Activated CD8-positive, alpha-beta memory T cell treated with anti-CD3 and anti-CD28 coated beads for 4 hours (primary cell): ENCODE results near the gene MRPS35.
"Not testable (repeated sequence)": the region's sequence is repeated elsewhere in the genome, so short reads cannot be mapped to it uniquely, and the experiment has no call there.

Source experiments
- DNase-seq, 2 donors: peaks; one replicate each; pipeline ENCODE4 v3.0.0-alpha.2; 2020; ENCODE audit warnings: low read depth in 2 of 2

The MRPS35 gene

DNA sequence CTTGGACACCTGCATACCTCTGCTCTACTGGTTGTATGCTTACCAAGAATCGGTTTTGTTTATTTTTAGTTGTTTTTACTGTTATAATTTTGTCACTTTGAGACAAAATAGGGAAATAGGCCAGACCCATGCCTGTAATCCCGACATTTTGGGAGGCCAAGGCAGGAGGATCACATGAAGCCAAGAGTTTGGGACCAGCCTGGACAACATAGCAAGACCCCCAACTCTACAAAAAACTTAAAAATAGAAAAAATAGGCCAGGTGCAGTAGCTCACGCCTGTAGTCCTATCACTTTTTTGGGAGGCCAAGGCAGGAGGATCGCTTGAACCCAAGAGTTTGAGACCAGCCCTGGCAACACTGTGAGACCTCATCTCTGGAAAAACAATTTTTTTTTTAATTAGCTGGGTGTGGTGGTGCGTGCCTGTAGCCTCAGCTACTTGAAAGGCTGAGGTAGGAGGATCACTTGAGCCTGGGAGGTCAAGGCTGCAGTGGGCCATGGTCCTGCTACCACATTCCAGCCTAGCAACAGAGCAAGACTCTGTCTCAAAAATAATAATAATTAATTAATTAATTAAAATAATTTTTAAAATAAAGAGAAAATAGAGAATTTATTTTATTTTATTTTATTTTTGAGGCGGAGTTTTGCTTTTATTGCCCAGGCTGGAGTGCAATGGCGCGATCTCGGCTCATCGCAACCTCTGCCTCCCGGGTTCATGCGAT, 1.3 kb upstream of the MRPS35 start:
- no peak for DNase-seq

DNA sequence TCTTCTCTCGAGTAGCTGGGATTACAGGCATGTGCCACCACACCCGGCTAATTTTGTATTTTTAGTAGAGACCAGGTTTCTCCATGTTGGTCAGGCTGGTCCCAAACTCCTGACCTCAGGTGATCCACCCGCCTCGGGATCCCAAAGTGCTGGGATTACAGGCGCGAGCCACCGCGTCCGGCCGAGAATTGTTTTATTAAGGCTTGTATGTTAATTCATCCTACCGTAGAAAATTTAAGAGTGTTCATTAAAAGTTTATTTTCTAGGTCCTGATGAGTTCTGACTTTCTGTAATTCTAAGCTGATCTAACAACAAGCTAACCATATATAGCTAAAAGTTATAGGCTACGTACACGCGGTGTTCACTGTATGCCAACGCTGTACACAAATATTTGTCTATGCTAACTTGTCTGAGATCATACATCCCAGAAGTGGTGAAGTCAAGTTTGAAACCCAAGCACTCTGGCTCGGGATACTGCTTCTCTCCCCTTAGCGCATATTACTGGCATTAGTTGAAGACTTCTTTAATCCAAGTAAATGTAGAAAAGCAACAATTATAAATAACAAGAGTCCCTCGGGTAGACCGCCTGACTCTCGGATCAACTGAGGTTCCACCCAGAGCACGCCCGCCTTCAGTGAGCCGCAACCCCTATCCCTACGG, 570 bp upstream of the MRPS35 start:
- DNase-seq: no peak

DNA sequence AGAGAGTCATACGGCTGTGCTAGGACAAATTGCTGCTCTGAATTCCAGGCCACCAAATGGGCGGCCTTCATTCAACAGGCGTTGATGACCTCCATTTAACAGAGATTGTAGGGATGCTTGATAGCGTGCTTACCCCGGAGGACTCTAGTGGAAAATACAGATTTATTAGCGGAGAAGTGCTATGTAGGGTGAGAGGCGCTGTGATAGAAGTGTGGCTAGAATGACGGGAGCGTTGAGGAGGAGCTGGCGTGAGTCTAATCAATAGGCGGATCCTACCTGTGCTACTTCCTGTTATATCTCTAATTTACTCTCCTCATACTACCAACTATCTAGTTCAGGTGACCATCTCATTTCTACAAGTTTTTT, 668 bp downstream of the MRPS35 start:
- DNase-seq: no peak

DNA sequence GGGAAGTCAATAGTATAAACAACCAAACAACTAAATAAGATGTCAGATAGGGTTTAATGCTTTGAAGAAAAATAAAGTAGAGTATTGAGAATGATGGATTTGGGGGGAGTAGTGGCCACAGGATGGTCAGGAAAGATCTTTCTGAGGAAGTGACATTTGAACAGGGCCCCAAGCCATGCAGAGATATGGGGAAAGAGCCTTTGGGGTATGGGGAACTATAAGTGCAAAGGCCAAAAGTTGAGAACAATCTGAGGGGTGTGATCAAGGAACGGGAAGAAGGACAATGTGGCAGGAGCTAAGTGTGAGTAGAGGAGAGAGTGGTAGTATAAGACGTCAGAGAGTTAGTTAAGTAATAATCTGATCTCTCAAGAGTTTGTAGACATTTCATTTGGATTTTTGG, 1.3 kb downstream of the MRPS35 start:
- no peak for DNase-seq

DNA sequence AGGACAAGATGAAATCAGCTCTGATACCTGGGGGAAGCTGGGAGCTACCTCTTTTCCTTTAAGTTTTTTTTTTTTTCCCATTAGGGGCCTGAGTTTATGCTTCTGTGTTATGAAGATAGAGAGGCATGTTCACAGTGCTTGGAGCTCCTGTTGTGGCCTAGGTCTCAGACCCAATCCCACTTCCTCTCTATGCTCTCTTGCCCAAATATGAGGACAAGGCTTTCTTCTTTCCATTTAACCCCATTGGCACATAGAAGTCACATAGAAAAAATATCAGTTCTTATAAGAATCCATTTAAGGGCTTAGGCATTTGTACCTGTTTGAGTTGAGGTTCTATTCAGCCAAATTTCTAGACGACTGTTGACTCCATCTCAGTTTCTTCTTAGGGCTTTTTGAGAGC, 12.6 kb downstream of the MRPS35 start:
- no peak for DNase-seq

DNA sequence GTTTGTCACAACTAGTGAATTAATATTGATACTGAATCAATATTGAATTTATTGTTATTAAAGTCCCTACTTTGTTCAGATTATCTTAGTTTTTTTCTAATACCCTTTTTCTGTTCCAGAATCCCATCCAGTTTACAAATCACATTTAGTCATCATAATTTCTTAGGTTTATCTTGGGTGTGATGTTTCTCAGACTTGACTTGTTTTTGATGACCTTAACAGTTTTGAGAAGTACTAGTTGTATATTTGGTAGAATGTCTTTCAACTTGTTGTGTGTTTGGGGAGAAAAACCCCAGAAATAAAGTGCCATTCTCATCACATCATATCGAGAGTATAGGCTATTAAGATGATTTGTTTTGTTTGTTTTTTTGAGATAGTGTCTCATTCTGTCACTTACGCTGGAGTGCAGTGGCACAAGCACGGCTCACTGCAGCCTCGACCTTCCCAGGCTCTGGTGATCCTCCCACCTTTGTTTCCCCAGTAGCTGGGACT, 19.5 kb downstream of the MRPS35 start:
- no peak for DNase-seq

DNA sequence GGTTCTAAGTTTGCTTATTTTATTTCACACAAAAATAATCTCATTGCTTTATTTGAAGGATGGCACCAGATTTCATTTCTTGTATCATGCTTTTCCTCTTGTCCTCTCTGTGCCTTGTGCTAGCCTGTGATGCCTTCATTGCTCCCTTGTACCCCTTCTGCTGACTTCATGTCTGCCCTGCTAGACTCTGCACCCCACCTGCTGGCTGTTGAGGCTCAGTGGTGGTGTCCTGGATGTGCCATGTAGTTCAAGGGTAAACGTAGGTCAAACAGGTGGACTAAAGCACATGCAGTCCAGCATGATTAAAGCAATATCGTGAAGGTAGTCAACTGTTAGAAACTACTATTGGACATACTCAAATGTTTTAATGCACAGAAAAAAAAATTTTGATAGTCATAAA, 21.6 kb downstream of the MRPS35 start:
- DNase-seq: no peak

DNA sequence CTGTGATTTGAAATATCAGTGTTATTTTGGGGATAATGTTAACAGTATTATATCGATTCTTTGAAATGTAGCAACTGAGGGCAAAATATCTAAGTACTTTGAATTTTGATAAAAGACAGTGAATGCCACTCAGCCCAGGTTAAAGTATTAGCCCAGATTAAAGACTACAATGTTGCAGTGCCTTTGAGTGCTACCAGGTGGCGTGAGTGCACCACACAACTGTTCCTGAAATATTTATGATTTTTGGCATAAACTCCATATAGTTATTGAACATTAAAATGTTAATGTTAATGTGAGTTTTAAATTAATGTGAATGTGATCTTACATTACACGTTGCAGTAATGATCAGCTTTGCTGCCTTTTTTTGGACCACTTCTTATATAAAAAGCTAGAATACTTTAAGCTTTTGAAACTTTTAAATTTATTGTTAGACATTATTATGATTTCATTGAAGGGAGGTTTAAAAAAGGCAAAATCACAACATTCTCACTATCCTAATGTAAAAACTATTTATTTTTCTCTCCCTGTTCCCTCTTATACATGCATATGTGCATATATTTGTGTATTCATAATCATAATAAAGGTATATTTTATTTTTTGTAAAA, 22.5 kb downstream of the MRPS35 start:
- DNase-seq: no peak

DNA sequence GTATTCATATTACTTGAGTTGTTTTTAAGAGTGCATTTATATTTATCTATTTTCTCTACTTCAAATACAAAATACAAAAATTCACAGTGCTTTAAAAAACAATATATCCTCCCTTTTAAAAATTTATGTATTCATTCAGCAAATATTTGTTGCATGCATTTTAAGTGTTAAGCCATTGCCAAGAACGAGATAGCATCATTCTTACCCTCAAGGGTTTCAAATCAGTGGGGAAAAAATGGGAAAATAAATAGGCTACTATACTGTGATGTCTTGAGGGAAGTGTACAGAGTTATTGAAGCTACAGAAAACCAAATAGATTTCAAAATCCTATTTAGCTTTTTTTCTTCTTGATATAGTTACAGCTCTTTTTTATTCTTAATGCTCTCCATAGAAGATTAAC, 23.2 kb downstream of the MRPS35 start:
- no peak for DNase-seq

DNA sequence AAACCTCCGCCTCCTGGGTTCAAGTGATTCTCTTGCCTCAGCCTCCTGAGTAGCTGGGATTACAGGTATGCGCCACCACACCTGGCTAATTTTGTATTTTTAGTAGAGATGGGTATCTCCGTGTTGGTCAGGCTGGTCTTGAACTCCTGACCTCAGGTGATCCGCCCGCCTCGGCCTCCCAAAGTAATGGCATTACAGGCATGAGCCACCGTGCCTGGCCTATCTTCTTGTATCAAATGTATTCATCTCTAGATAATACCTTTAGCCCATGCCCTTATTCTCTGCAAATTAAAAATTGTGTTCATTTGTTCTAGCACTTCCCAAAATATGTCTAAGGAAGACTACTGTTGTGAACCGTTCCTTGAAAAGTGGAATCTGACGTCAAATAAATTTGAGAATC, 23.7 kb downstream of the MRPS35 start:
- DNase-seq: not testable (repeated sequence)

DNA sequence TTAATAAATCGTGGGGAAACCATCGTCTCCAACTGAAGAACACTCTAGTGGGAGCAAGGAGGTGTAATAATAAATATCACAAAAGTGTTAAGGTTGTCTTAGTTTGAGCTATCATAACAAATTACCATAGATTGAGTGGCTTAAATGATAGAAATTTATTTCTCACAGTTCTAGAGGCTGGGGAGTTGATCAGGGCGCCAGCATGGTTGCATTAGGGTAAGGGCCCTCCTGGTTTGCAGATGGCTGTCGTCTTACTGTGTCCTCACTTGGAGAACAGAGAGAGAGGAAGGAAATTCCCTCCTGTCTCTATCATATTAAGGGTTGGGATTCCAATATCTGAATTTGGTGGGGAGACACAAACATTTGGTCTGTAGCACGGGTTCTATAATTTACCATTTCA, 33.0 kb downstream of the MRPS35 start:
- DNase-seq: no peak

DNA sequence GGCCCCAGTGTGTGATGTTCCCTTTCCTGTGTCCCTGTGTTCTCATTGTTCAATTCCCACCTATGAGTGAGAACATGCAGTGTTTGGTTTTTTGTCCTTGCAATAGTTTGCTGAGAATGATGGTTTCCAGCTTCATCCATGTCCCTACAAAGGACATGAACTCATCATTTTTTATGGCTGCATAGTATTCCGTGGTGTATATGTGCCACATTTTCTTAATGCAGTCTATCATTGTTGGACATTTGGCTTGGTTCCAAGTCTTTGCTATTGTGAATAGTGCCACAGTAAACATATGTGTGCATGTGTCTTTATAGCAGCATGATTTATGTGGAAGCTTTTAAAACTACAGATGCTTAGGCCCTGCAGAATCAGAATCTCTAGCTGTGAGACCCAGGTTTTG, 35.1 kb downstream of the MRPS35 start:
- DNase-seq: not testable (repeated sequence)

DNA sequence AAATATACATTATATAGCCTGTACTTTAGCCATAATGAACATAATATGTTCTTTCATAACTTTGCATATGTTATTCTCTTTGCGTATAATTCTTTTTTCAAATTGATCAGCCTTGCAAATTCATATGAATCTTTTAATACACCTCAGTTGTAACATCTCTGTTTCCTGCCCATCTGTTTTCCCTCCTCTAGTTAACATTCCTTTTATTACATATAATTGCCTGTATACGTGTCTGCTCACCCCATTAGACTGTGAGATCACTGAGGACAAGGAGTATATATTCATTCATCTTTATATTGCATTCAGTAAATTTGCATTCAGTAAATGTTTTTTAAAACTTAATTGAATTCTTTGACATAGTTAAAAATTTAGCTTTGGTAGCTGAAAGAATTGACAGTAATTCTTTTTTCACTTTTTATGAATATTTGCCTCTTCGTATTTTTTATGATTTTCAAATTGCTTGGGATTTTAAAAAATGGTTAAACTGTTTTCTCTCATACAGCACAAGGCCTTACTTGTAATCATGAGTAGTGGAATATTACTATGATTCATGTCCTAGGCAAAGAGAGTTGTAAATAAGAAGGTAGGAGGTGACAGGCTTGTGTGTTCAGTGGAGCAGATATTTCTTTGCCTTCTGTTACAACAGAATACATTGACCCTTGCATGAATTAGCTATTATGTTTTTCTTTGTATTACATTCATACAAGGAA, 36.6 kb downstream of the MRPS35 start:
- DNase-seq: no peak

DNA sequence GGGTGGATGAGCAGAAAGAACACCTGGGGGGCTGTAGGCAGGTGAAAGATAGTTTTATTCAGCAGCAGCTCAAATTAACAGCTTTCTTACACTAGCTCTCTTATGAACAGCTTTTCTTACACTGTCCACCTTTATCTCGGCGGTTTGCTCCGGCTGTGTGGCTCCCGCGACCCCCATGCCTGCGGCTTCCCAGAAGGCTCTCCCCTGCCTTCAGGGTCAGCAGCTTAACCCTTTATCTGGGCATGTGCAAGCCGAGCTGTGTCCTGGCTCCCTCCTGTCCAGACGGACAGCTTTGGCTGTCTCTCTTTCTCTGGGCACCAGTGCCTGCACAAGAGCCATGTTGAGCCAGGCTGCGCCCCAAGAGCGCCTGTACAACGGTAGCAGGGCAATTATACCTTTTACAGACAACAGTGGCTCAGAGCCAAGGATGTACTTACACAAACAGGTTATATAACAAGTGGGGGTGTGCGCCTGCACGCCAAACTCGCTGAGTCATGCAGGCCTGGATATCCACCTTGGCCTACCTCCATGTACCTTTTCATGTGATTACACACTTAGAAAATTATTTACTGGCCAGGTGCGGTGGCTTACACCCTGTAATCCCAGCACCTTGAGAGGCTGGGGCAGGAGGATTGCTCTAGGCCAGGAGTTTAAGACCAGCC, 40.9 kb downstream of the MRPS35 start:
- no peak for DNase-seq

DNA sequence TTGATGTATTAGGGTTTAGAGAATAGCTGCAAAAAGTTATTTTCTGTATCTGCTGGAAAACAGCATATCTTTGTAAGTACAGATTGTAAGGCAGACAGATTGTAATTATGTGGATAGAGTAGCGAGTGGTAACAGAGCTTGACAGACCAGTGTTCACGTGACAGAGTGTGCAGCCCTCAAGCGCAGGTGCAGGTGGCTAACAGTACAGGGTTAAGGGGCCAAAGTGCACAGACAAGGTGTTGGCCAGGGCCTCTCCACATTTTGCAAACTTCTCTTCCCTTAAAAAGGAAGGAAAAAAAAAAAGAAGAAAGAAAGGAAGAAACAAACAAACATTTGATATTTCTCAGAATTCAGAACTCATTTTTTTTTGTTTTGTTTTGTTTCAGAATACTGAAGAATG, 44.2 kb downstream of the MRPS35 start:
- no peak for DNase-seq

DNA sequence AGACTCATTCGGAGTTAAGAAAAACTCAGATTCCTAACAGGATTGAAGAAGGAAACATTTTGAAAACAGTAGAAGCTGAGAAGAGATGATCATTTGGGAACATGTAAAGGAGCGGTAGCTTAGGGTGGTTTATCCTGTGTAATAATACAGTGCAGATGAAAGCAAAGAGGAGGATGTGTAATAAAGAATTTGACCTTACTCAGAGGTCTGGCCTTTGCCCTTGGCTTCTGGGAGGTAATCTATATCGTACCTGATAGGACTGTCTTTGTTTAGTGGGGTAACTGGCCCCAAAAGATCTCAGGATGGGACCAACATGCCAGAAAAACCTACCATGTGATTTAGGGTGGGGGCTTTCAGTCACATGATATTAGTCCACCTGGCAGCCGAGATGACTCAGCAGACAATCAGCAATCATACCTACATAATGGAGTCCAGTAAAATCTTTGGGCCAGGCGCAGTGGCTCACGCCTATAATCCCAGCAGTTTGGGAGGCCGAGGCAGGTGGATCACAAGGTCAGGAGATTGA, 46.1 kb downstream of the MRPS35 start:
- no peak for DNase-seq

DNA sequence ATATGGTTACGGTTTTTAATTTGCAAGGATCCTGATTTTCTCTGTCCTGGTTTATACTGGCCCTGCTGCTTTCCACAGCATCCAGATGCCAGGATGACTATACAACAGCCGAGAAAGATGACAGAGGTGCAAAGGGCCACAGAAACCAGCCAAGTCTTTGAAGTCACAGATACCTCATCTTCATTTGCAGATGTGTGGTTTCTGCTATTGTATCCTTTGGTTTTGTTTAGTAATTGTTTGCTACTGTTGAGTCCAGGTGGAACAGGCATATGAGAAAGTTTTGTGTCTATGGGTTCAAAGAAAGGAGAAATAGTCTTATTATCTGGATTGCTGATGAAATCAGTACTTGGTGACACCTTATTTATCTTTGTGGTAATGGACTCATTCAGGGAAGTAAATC, 52.1 kb downstream of the MRPS35 start:
- no peak for DNase-seq

DNA sequence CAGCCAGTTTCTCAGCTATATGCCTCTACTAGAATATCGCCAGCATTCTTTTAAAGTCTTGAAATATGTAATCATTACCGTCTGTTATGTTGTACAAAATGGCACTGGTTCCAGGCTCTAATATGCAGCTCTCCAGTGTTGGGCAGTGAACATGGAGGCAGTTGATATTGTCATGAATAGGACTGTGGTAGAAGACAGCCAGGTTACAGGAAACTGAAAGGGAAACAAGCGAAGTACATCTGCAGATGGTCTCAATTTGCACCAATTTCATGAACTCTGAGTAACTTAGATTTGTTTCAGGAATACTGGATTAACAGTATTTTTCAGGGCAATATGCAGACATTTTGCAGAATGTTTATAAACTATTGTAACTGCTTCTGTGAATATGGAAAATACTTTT, 56.0 kb downstream of the MRPS35 start:
- DNase-seq: no peak

DNA sequence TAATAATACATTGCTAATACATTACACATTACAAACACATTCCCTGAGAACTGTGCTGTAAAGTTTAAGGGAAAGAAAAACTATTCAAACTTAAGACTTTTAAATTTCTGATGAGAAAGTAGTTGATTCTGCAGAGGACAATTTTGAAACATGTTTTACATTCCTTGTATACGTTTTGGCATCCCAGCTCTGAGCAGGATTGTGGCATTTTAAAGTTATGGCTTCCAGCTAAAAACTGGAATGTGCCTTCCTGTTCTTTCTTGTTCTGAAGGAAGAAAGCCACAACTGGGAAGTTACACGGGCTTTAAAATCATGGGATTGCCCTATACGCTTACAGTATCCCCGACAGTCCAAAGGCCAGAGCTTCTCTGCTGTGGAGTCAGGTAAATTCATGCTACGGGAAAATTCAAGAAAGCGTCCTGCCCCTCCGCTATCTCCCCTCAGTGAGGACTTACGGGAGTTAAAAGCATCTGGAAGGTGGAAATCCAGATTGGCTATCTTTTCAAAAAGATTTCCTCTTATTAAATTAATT, 58.6 kb downstream of the MRPS35 start:
- DNase-seq: no peak

DNA sequence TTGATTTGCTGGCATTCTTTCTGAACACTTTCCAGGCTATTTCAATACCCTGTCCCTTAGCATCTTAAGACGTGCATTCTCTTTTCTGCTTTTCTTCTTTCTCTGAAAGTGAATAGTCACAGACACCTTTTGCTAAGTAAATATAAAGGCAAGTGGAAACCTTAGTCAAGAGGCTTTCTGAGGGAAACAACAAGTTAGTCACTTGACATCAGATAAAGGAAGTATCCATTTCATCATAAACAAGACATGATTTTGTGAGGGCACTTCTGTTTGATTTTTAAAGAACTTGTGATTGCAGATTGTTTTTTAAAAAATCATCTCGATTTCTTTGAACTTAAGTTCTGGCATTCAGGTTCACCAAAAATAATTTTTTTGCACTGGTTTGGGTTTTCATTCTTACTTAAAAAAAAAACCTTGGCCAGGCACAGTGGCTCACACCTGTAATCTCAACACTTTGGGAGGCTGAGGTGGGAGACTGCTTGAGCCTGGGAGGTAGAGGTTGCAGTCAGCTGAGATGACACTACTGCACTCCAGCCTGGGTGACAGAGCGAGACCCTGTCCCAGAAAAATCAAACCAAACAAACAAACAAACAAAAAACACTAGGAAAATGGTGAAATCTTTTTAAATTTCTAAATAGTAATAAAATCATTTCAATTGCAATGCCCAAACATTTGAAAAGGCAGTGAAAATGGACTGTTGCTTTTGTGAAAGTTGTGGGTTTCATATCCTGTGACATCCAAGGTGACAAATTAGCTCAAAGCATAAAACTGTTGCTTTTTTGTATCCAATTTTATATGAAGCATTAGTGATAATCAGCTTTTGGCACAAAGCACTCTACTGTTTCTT, 61.1 kb downstream of the MRPS35 start:
- DNase-seq: no peak
